Measurements from ENCODE around the gene KRTAP10-1.

GRCh38 chr21:44513389-44514217 lies 26.4 kb downstream of the KRTAP10-1 start:
- no peak for TF ChIP-seq CTCF (conservative IDR thresholded peaks at IDR 0.05)
- no peak for TF ChIP-seq ZFX (IDR thresholded peaks at IDR 0.05)
